OCI-LY1 (cell line): ENCODE results near the gene OPA1.

Experiments used
- CTCF ChIP-seq: fragments of 200-600 bp; sonication (generic), shearing (Covaris generic); IDR thresholded peaks from 2 replicates; pipeline ENCODE4 v1.5.1; 2017; ENCODE audit warnings: mild to moderate bottlenecking, antibody characterized with exemption, low read length, moderate library complexity, mixed read lengths
- EZH2 ChIP-seq: fragments of 200-600 bp; sonication (generic), shearing (Covaris generic); IDR thresholded peaks from 2 replicates; pipeline ENCODE4 v1.8.0; 2017; ENCODE audit warnings: borderline replicate concordance, mixed run types, mild to moderate bottlenecking, antibody characterized with exemption, low read length, moderate library complexity, mixed read lengths

GRCh38 chr3:193599393-193599792, 6.4 kb downstream of the OPA1 start:
- TF ChIP-seq CTCF = no peak
- TF ChIP-seq EZH2 = no peak
